Stimulated activated CD4-positive, alpha-beta T cell treated with anti-CD3 and anti-CD28 coated beads, Interleukin-4, amount 100 ng/mL, for 1 hour (primary cell): Measurements from ENCODE around the gene SLC35B2.
A peak's percentile ranks its signal among the peaks of the same experiment; 100 is the strongest.

ENCODE experiments used
- DNase-seq: peaks from one replicate; pipeline ENCODE4 v3.0.0-alpha.2; 2020

Gene SLC35B2

DNA sequence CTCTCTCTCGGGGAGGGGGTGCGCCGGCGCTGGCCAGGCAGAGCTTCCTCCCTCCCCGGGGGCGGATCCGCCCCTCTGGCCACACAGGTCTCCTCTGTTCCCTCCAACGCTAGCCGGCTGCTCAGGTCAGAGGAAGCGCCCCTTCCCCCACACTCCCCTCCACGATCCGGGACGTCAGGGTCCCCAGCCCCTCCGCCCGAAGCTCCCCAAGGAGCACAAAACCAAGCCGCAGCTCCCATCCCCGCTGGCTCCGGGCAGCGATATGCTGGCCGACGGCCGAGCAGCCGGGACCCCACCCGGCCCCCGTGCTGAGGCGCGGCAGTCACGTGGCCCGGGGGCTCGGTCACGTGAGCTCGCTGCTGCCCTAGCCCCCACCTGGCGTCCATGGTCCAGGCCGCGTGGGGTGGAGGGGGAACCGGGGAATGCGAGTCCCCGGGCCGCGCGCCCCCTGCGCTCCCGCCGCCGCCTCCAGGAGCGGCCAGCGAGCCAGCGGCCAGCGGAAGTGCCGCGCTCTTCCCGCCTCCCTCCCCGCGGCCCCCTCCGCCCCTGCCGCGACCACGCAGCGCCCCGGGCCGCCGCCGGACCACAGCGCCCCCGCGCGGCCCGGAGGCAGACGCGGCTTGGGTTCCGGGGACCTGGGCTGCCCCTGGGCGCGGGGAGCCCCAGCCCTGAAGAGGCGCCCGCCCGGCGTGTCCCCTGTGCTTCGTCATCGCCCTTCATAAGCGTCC, at the start of gene SLC35B2:
Gene SLC35B2 (minus strand): TSS at position 504 of the 728 bp plus-strand sequence. CDS start 118 bp downstream, at position 386.
- peak; percentile 66 for DNase-seq

DNA sequence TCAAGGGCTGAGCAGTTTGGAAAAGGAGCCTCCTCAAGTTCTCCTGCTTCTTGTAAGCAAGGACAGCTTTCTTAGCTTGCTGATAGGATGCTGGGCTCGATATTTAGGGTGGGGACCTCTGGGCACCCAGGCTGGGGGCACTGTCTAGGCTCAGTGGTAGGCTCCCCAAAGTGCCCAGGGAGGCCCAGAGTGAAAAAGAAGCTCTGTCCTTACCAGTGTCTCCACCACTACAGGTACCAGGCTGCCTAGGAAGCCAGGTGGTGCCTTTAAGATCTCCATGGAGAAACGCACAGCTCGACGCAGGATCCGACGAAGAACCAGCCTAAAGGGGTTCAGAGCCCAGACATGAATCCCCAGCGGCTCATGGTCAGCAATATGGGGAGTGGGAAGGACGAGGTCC, 49.4 kb upstream of the SLC35B2 start:
- no peak for DNase-seq

GRCh38 chr6:44305200-44305725, 47.9 kb upstream of the SLC35B2 start:
- no peak for DNase-seq

DNA sequence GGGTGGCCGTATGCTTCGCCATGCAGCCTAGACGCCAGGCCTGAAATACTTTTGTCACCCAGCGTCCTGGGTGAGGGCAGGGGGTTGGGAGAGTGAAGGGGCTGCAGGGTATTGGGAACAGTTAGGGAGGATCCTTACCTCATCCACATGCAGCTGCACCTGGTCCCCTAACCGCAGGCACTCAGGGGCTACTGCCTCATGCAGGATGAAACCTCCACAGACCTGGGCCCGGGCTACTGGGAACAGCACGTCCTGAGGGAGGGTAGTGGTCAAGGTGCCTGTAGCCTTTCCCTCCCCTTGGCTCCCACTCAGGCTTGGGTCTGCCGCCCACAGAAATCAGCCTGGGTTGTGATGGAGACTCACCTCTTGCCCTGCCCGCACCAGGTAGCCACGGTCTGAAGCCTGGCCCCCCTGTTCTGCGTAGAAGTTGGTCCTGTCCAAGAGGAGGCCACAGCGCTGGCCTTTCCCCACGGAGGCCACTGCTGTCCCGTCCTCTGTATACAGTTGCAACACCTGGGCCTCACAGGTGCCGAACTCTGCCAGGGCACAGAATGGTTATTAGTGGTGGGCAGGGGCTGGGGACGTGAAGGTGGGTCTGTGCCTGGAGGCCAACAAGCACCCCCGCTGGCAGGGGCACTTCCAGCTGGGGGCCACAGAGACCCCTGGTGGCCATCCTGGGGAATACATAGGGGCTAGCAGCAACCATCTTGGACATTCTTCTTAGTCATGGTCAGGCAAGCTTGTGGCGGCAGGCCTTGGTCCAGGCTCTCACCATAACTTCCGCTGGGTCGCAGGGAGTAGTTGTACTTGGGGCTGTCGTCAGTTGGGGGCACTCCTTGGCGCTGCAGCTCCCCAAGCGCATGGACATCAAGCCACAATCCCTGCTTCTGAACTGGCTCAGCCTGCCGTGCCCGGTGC, 47.2 kb upstream of the SLC35B2 start:
- peak; percentile 51 for DNase-seq

- DNase-seq = no peak
Observed at GRCh38 chr6:44303842-44304241, 46.5 kb upstream of the SLC35B2 start.

- DNase-seq = no peak
Observed at GRCh38 chr6:44302856-44303255, 45.5 kb upstream of the SLC35B2 start.

DNA sequence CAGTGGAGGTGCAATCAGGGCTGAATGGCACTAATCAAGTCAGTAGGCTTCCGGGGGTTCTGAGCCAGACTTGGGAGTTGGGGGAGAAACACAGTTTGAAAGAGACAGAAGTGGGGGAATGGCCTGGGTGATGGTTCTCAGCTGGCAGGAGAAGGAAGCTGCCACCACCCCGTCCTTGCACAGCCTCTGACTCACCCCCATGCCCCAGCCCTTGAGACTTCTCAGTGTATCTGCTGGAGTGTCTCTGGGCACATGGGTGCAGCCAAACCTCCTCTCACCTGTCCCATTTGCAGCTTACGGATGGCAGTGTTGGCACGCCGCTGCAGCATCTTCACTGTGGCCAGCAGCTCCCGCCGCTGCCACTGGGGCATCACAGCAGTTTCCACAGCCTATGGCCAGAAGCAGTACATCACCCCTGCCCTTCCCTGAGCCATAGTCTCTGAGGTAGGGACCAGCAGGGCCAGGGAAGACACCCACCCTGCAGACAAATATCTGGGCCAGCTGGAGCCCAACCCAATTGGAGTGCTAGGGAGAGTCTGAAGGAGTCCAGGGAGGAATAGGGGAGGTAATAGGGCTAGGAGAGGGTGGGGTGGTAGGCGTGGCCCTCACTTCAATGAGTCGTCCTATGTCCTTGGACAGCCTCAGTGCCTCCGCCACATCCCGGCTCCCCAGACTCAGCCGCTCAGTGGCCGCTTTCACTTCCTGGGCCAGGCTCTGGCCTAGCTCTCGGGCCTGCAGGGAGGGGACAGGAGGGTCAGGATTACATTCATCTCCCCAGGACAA, 44.6 kb upstream of the SLC35B2 start:
- no peak for DNase-seq

- DNase-seq = no peak
Observed at GRCh38 chr6:44301106-44301505, 43.8 kb upstream of the SLC35B2 start.

GRCh38 chr6:44300292-44300823, 43.0 kb upstream of the SLC35B2 start:
- DNase-seq = no peak

GRCh38 chr6:44298864-44299263, 41.5 kb upstream of the SLC35B2 start:
- no peak for DNase-seq

GRCh38 chr6:44298055-44298803, 40.9 kb upstream of the SLC35B2 start:
- DNase-seq = no peak

- peak; percentile 64 for DNase-seq
Observed at GRCh38 chr6:44297063-44298038, 40.0 kb upstream of the SLC35B2 start.

DNA sequence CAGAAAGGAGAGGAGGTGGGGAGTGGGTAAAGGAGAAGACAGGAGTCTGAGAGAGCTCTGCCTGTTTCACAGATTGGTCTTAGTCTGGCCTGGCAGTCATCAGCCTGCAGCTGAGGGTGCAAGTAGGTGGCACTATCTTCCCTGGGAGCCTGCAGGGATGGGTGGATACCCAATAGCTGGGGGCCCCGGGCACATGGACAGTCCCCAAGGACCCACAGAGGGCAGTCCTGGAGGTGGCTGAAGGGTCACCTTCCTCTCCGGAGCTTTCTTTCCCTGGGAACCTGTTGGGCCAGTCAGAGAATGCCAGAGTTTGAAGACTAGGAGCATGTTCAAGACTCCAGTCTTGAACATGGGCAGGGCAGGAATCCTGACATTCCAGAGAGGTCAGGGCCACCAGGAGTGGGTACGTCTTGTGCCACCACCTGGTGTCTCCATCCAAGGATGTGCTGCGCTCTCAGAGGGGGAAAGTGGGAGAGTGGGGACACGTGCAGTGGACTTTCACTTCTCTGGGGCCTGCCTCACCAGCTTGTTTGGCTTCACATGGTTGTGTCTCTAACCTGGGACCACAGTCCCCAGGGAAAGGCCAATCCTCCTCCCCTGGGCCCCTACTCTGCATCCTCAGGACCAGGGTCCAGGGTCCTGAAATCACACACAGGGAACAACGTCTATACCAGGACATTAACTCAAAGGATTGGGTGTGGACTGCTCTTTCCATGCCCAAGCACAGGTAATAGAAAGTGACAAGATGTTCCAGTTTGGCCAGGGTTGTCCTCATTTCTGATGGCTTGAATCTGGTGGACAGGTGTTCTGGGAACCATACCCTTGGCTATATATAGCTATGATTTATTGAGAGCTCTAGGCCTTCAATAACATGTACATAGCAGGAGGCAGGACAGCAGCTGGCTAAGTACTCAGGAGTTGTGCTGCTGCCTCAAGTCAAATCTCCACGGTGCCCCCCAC, 37.8 kb upstream of the SLC35B2 start:
- DNase-seq = no peak

- DNase-seq = no peak
Observed at GRCh38 chr6:44292661-44293365, 35.5 kb upstream of the SLC35B2 start.

DNA sequence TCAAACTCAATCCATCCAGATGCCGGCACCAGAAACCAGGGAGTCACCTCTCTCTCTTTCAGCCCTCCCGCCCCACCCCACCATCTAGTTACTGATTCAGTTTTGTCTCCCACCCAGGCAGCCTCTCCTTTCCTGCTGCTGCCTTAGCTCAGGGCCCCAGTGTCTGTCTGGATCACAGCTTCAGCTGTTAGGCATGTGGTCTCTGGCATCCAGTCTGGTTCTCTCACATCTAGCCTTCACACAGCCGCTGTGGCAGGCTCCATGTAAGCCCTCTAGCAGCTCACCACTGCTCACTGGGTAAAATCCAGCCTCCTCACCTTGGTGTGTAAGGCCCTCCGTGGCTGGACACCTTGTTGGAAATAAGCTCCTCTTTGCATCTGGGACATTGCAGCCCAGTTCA, 34.5 kb upstream of the SLC35B2 start:
- no peak for DNase-seq

DNA sequence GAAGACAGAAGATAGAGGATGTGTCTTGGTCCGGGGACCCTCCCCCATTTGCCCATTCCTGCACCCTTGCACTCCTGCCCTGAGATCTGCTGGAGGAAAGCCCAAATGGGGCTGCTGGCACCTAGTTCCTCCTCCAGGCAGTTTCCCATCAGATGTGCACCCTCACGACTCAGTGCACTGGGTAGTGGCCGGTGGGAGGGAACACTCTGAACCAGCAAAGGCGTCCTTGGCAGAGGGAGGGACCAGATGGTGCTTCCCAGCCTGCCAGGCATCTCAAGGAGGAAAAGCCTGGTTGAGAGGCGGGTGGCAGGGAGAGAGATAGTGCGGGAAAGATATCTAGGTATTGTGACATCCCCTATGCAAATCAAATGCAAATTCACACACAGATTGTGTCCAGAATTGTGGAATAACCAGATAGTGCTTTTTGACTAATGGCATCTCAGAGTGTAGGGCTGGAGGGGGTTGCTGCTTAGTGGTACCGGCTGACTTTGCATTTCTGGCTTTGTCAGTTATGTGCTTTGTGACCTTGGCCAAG, 32.5 kb upstream of the SLC35B2 start:
- DNase-seq = no peak

GRCh38 chr6:44286747-44287146, 29.4 kb upstream of the SLC35B2 start:
- DNase-seq = no peak

- no peak for DNase-seq
Observed at GRCh38 chr6:44286285-44286565, 28.9 kb upstream of the SLC35B2 start.
